HG02588 (cell line): ENCODE results near the gene TSKS.

Experiments
- ATAC-seq: cut with Tn5 transposase; IDR thresholded peaks from one replicate; pipeline ENCODE4 v1.9.1; 2021; ENCODE audit warnings: mild to moderate bottlenecking, moderate library complexity; ENCODE audit not compliant: unreplicated experiment

TSKS gene

GRCh38 chr19:49795615-49796014, 32.5 kb upstream of the TSKS start:
- no peak for ATAC-seq

GRCh38 chr19:49793561-49793840, 30.4 kb upstream of the TSKS start:
- no peak for ATAC-seq

GRCh38 chr19:49792829-49793560, 29.9 kb upstream of the TSKS start:
- ATAC-seq: no peak

GRCh38 chr19:49791776-49792445, 28.8 kb upstream of the TSKS start:
- ATAC-seq: no peak

- ATAC-seq: no peak
Observed at GRCh38 chr19:49790866-49791265, 27.8 kb upstream of the TSKS start.

GRCh38 chr19:49788857-49789256, 25.8 kb upstream of the TSKS start:
- no peak for ATAC-seq

- ATAC-seq: no peak
Observed at GRCh38 chr19:49787746-49788145, 24.6 kb upstream of the TSKS start.

- ATAC-seq: no peak
Observed at GRCh38 chr19:49786376-49786820, 23.3 kb upstream of the TSKS start.

GRCh38 chr19:49782515-49782914, 19.4 kb upstream of the TSKS start:
- no peak for ATAC-seq

GRCh38 chr19:49781394-49781793, 18.3 kb upstream of the TSKS start:
- no peak for ATAC-seq

GRCh38 chr19:49780861-49781260, 17.8 kb upstream of the TSKS start:
- no peak for ATAC-seq

GRCh38 chr19:49779731-49780555, 16.8 kb upstream of the TSKS start:
- ATAC-seq: no peak

- no peak for ATAC-seq
Observed at GRCh38 chr19:49776371-49776764, 13.3 kb upstream of the TSKS start.

- no peak for ATAC-seq
Observed at GRCh38 chr19:49775742-49776370, 12.8 kb upstream of the TSKS start.

GRCh38 chr19:49774969-49775368, 11.9 kb upstream of the TSKS start:
- no peak for ATAC-seq

GRCh38 chr19:49773663-49774350, 10.7 kb upstream of the TSKS start:
- no peak for ATAC-seq

- no peak for ATAC-seq
Observed at GRCh38 chr19:49772850-49773432, 9.8 kb upstream of the TSKS start.

GRCh38 chr19:49771674-49772139, 8.6 kb upstream of the TSKS start:
- ATAC-seq: no peak

- no peak for ATAC-seq
Observed at GRCh38 chr19:49770529-49770928, 7.4 kb upstream of the TSKS start.

- no peak for ATAC-seq
Observed at GRCh38 chr19:49767967-49768581, 5.0 kb upstream of the TSKS start.
